IMR-90 (cell line): ENCODE results near the gene ANKRD27. TPM values are rescaled to one million over a fixed set of nuclear protein-coding genes. Genes with fewer than 3 reads are reported as not detected.
"Not testable (repeated sequence)": the region's sequence is repeated elsewhere in the genome, so short reads cannot be mapped to it uniquely, and the experiment has no call there.

Experiments
- ATAC-seq: fragments of 200-7000 bp; cut with Tn5 transposase; 2 replicates; pipeline ENCODE4 v1.9.1; 2020; ENCODE audit warnings: low read depth, mild to moderate bottlenecking, moderate library complexity
- BruUV-seq: library from RNA; stranded (reverse); fragments of 400-500 nt; replicated peaks from 2 replicates; lab custom pipeline; 2021; lab: Mats Ljungman, UMichigan
- CTCF ChIA-PET: fragments of 300-600 bp; formaldehyde crosslinking; extraction: SDS; loops from one replicate; lab custom pipeline; 2021; ENCODE audit warnings: antibody characterized with exemption; lab: Yijun Ruan, JAX
- POLR2A ChIA-PET: fragments of 300-600 bp; sonication (Branson Sonifier 250); formaldehyde crosslinking; loops from one replicate; lab custom pipeline; 2022; ENCODE audit warnings: antibody characterized with exemption; ENCODE audit not compliant: unreplicated experiment; lab: Charles Lee
- DNase-seq: peaks from one replicate; pipeline ENCODE4 v3.0.0; 2013
- H2AFZ ChIP-seq: replicated peaks from 2 replicates; pipeline ENCODE3; 2013; ENCODE audit warnings: low read length, mild to moderate bottlenecking; ENCODE audit not compliant: poor library complexity
- H2AK5ac ChIP-seq: 2 replicates; pipeline ENCODE4 v1.6.1; 2013; ENCODE audit warnings: low read depth, low read length, inconsistent platforms
- H2AK9ac ChIP-seq: replicated peaks from 2 replicates; pipeline ENCODE3; 2013; ENCODE audit warnings: mild to moderate bottlenecking, low read depth, low read length, moderate library complexity; ENCODE audit not compliant: poor library complexity
- H2BK120ac ChIP-seq: 2 replicates; pipeline ENCODE4 v1.6.1; 2013; ENCODE audit warnings: low read depth, low read length, inconsistent platforms
- H2BK15ac ChIP-seq: 3 replicates; pipeline ENCODE4 v1.6.1; 2013; ENCODE audit warnings: low read depth, low read length, inconsistent platforms
- H2BK20ac ChIP-seq: 2 replicates; pipeline ENCODE4 v1.6.1; 2013; ENCODE audit warnings: low read depth, mild to moderate bottlenecking, inconsistent platforms, low read length, moderate library complexity
- H2BK5ac ChIP-seq: 2 replicates; pipeline ENCODE4 v1.6.1; 2013; ENCODE audit warnings: mild to moderate bottlenecking, low read depth, low read length, inconsistent platforms; ENCODE audit not compliant: poor library complexity, severe bottlenecking
- H3K14ac ChIP-seq: replicated peaks from 2 replicates; pipeline ENCODE4 v1.6.1; 2013; ENCODE audit warnings: low read depth, low read length, inconsistent platforms
- H3K18ac ChIP-seq: 2 replicates; pipeline ENCODE4 v1.6.1; 2013; ENCODE audit warnings: low read depth, low read length, control low read depth
- H3K23ac ChIP-seq: 2 replicates; pipeline ENCODE4 v1.6.1; 2013; ENCODE audit warnings: low read depth, low read length, inconsistent platforms
- H3K27ac ChIP-seq: 2 replicates; pipeline ENCODE4 v1.5.1; 2013; ENCODE audit warnings: mild to moderate bottlenecking, control low read depth, low read length; ENCODE audit not compliant: insufficient read depth
- H3K27me3 ChIP-seq: 2 replicates; pipeline ENCODE4 v1.6.1; 2013; ENCODE audit warnings: low read length; ENCODE audit not compliant: control insufficient read depth, insufficient read depth
- H3K36me3 ChIP-seq: 2 replicates; pipeline ENCODE4 v1.6.1; 2013; ENCODE audit warnings: low read length, mixed read lengths; ENCODE audit not compliant: control insufficient read depth, insufficient read depth
- H3K4ac ChIP-seq: 2 replicates; pipeline ENCODE4 v1.6.1; 2013; ENCODE audit warnings: low read depth, low read length, inconsistent platforms
- H3K4me1 ChIP-seq: 2 replicates; pipeline ENCODE4 v1.6.1; 2013; ENCODE audit warnings: low read length, mixed read lengths; ENCODE audit not compliant: control insufficient read depth, insufficient read depth
- H3K4me2 ChIP-seq: 2 replicates; pipeline ENCODE4 v1.6.1; 2013; ENCODE audit warnings: low read depth, mild to moderate bottlenecking, control low read depth, low read length, moderate library complexity
- H3K4me3 ChIP-seq: 2 replicates; pipeline ENCODE4 v1.5.1; 2013; ENCODE audit warnings: low read depth, mild to moderate bottlenecking, control low read depth, low read length, moderate library complexity; ENCODE audit not compliant: insufficient read depth
- H3K56ac ChIP-seq: 2 replicates; pipeline ENCODE4 v1.6.1; 2013; ENCODE audit warnings: low read length, inconsistent platforms; ENCODE audit not compliant: insufficient read depth; ENCODE audit errors: extremely low read depth
- H3K79me1 ChIP-seq, 2 experiments: 2 replicates each; pipeline ENCODE4 v1.6.1; 2013; ENCODE audit warnings: low read length in 2 of 2, inconsistent platforms in 1 of 2, low read depth in 1 of 2
- H3K9ac ChIP-seq: 2 replicates; pipeline ENCODE4 v1.6.1; 2013; ENCODE audit warnings: low read depth, low read length, control low read depth
- H3K9me1 ChIP-seq: 2 replicates; pipeline ENCODE4 v1.6.1; 2013; ENCODE audit warnings: low read length, inconsistent platforms; ENCODE audit not compliant: insufficient read depth
- H3K9me3 ChIP-seq: 2 replicates; pipeline ENCODE4 v1.6.1; 2013; ENCODE audit warnings: low read length; ENCODE audit not compliant: control insufficient read depth, insufficient read depth
- H4K20me1 ChIP-seq: 2 replicates; pipeline ENCODE4 v1.6.1; 2013; ENCODE audit warnings: low read length, inconsistent platforms; ENCODE audit not compliant: insufficient read depth
- H4K5ac ChIP-seq: 2 replicates; pipeline ENCODE4 v1.6.1; 2013; ENCODE audit warnings: mild to moderate bottlenecking, low read depth, low read length, control low read depth
- H4K8ac ChIP-seq, 2 experiments: 2 replicates each; pipeline ENCODE4 v1.6.1; 2013; ENCODE audit warnings: low read depth in 2 of 2, low read length in 2 of 2, control low read depth in 1 of 2, inconsistent platforms in 1 of 2
- H4K91ac ChIP-seq: 2 replicates; pipeline ENCODE4 v1.6.1; 2013; ENCODE audit warnings: low read depth, low read length, inconsistent platforms; ENCODE audit not compliant: insufficient read depth
- WGBS, 2 experiments: methylation state at CpG; one replicate each; pipeline versions ENCODE4 v1.1.5 to v1.1.7; 2013; ENCODE audit warnings: missing lambda C conversion rate in 2 of 2; ENCODE audit not compliant: insufficient read length in 1 of 2; ENCODE audit errors: extremely low coverage in 2 of 2; 5-methylcytosine and 5-hydroxymethylcytosine counted together
- dilution Hi-C: fragments of 300-500 bp; cut with HindIII; formaldehyde crosslinking; loops from one replicate; pipeline ENCODE4 v1.14.3; 2018; ENCODE audit warnings: low sequenced_read_pairs; ENCODE audit not compliant: unreplicated experiment
- in situ Hi-C: fragments of 300-500 bp; cut with MboI; formaldehyde crosslinking; loops from 3 replicates; pipeline ENCODE4 v1.14.3; 2019; ENCODE audit warnings: low sequenced_read_pairs, inconsistent platforms, mixed read lengths
- intact Hi-C: fragments of 100-400 bp; cut with micrococcal nuclease; formaldehyde crosslinking; loops from 2 replicates; pipeline ENCODE4 v1.10.0; 2022
- polyA plus RNA-seq, 3 experiments: library from polyadenylated mRNA; depleted of rRNA; stranded (reverse); fragments of >200 nt; gene quantifications; 2 replicates each; pipeline ENCODE4 v1.2.3, GENCODE V29; 2012; ENCODE audit warnings: low replicate concordance in 1 of 3
- total RNA-seq: library from RNA; depleted of rRNA; stranded (reverse); fragments of >200 nt; gene quantifications from 2 replicates; pipeline ENCODE4 v1.2.3, GENCODE V29; 2012

The ANKRD27 gene
- total and polyA plus RNA-seq, 2 of the 4 experiments (the other 2 are of a cell fraction) = 16.7 to 35.0 TPM

- H2BK15ac ChIP-seq, POLR2A ChIA-PET, H3K9ac ChIP-seq, intact Hi-C loops, H3K18ac ChIP-seq, CTCF ChIA-PET, in situ Hi-C loops, H3K14ac ChIP-seq, DNase-seq, H3K23ac ChIP-seq, H3K4ac ChIP-seq, H4K91ac ChIP-seq, H4K5ac ChIP-seq, H2BK20ac ChIP-seq, H3K4me1 ChIP-seq, H3K27me3 ChIP-seq, H3K9me3 ChIP-seq, H3K4me3 ChIP-seq, ATAC-seq, H3K9me1 ChIP-seq, H2BK120ac ChIP-seq, H2AK9ac ChIP-seq, H3K4me2 ChIP-seq, BruUV-seq, H2AFZ ChIP-seq, H4K8ac ChIP-seq, H2AK5ac ChIP-seq, H2BK5ac ChIP-seq, H3K56ac ChIP-seq, H3K36me3 ChIP-seq, dilution Hi-C loops, H3K27ac ChIP-seq, H4K20me1 ChIP-seq: not testable (repeated sequence)
- H3K79me1 ChIP-seq = peaks cover 5 to 19% of the 10 kb centered on the region in 2 experiments; a peak in 2 of 4 replicates
- no CpG with 5 or more reads among the region's 2 CpGs for WGBS, 2 experiments
Measured at GRCh38 chr19:32704006-32704405, 29.0 kb upstream of the ANKRD27 start.
